Activated T-cell treated with anti-CD3 and anti-CD28 coated beads, Interleukin-2, amount 50 U/mL, for 4 hours (primary cell): ENCODE measurements around the gene LAYN. TPM values are rescaled to one million over a fixed set of nuclear protein-coding genes. Genes with fewer than 3 reads are reported as not detected.

ENCODE experiments used
- ATAC-seq, 2 donors: fragments of 200-7000 bp; cut with Tn5 transposase; one replicate each; pipeline ENCODE4 v1.10.0; 2021
- DNase-seq: peaks from one replicate; pipeline ENCODE4 v3.0.0-alpha.2; 2020
- H3K27me3 Mint-ChIP-seq: one replicate; pipeline ENCODE4 v1.8.0; 2021; ENCODE audit warnings: low read depth, mixed read lengths
- H3K36me3 Mint-ChIP-seq: one replicate; pipeline ENCODE4 v1.8.0; 2022; ENCODE audit warnings: mixed read lengths; ENCODE audit not compliant: insufficient read depth
- H3K4me1 Mint-ChIP-seq: one replicate; pipeline ENCODE4 v1.8.0; 2021; ENCODE audit warnings: low read depth, mixed read lengths
- H3K4me3 Mint-ChIP-seq: one replicate; pipeline ENCODE4 v1.8.0; 2021; ENCODE audit warnings: mild to moderate bottlenecking, moderate library complexity, mixed read lengths
- H3K9me3 Mint-ChIP-seq: one replicate; pipeline ENCODE4 v1.8.0; 2021; ENCODE audit warnings: mixed read lengths
- total RNA-seq, 3 donors: library from RNA; stranded (reverse); gene quantifications; one replicate each; pipeline ENCODE4 v1.2.1, GENCODE V29; 2021

Gene LAYN
- total RNA-seq, 3 donors from 2014 or later: 0.43 to 3.0 (median 1.7) TPM

DNA sequence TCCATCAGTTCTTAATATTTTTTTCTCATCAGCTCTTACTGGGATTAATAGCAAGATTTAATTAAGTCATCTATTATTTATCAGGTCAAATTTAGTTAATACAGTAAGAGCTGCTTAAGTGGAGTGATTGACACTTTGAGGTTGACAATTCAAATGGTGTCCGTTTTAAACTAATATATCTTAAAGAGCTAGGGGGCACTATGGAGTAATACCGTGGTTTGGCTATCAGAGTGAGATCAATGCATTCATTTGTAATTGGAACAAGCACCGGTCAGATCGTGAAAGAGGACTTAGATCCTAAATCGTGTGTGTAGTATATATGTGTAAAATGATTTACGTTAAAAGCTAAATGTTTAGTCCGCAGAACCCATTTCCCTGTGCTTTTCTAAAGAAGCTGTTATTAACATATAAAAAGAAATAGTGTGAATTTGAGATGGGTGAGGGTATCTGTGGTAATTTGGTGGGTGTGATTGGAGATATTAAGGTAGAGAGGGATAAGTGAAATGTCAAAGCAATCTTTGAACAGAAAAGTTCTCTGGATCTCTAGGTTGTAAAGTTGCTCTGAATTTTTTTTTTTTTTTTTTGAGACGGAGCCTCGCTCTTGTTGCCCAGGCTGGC is 64.0 kb downstream of the LAYN start:
- ATAC-seq: no peak
- no peaks in the 10 kb centered on the region for H3K36me3 Mint-ChIP-seq
- H3K4me3 Mint-ChIP-seq: peak overlapping the region; percentile 92
- H3K9me3 Mint-ChIP-seq: no peaks in the 10 kb centered on the region
- no peak for DNase-seq
- H3K27me3 Mint-ChIP-seq: no peaks in the 10 kb centered on the region
- peaks cover 26% of the 10 kb centered on the region for H3K4me1 Mint-ChIP-seq

DNA sequence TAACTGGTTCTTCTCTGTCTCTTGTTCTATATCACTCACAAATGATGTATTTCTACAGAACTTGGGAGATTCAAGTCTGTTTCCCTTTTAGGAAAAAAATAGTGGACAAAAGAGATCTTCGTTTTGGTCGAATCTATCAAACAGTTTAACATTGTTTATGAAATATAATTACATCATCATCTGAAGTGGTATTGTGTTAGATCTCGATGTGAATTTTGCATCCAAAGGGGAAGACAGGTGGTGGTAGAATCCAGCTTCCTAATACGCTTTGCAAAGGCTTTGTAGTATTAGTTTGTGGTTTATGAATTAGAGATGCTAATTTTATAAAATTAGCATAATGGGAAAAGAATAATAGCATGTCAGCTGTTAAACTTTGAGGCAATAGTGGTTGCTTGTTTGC is 65.2 kb downstream of the LAYN start:
- no peaks in the 10 kb centered on the region for H3K9me3 Mint-ChIP-seq
- no peak for DNase-seq
- peaks cover 26% of the 10 kb centered on the region for H3K4me1 Mint-ChIP-seq
- no peaks in the 10 kb centered on the region for H3K27me3 Mint-ChIP-seq
- no peak overlapping the region for H3K4me3 Mint-ChIP-seq
- no peaks in the 10 kb centered on the region for H3K36me3 Mint-ChIP-seq
- no peak for ATAC-seq

DNA sequence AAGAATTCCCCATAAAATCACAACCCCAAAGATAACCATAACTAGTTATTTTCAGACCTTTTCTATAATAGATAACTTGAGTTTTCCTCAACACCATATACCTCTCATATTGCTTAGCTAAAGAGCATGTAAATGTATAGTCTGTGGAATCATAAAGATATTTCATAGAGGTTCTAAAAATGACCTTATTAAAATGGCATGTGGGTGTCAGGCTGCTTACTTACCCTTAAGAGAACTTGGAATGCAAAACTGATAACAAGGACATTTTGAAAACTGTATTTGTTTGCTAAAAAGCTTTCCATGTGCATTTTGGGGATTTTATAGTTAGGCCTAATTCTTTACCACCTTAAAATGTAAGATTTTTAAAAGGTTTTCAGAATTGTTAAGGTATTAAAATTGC is 66.5 kb downstream of the LAYN start:
- ATAC-seq: no peak
- Mint-ChIP-seq H3K27me3 (no peaks in the 10 kb centered on the region), H3K9me3 (no peaks in the 10 kb centered on the region)

DNA sequence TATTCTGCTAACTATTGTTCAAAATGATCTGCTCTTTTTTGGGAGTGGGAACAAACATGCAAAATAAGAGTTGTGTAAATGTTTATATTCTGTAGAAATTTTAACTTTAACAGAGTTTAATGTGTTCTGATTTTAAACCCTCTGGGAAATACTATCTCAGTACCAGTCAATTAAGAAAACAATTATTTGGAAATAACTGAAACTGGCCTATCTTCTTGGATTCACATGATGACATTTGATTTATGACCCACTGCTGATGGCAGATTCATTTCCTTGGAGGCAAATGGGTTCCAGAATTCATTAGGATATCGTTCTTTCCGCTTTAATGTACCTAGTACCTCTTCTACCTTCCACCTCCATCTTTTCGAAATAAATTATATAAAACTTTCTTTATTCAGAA is 67.2 kb downstream of the LAYN start:
- no peak for DNase-seq
- H3K4me3 Mint-ChIP-seq: no peak overlapping the region
- no peaks in the 10 kb centered on the region for H3K9me3 Mint-ChIP-seq
- H3K4me1 Mint-ChIP-seq: peaks cover 20% of the 10 kb centered on the region
- no peaks in the 10 kb centered on the region for H3K27me3 Mint-ChIP-seq
- H3K36me3 Mint-ChIP-seq: no peaks in the 10 kb centered on the region
- no peak for ATAC-seq

More for the DNA sequence above, 66.5 kb downstream of the LAYN start:
- Mint-ChIP-seq H3K4me3 (no peak overlapping the region), H3K36me3 (no peaks in the 10 kb centered on the region), H3K4me1 (peaks cover 20% of the 10 kb centered on the region)
- no peak for DNase-seq

Other genes with a start within 250 kb of the LAYN start
- not detected for gene POU2AF3, start 242.2 kb upstream of the LAYN start, total RNA-seq
- gene POU2AF1, start 161.4 kb upstream of the LAYN start, total RNA-seq: 10 to 100 TPM in 1 of 3 donors, 1 to 10 TPM in 2; 4.3 to 10.8 (median 7.5) TPM
- gene BTG4, start 28.3 kb upstream of the LAYN start, total RNA-seq: under 1 TPM in 1 of 3 donors, not detected in 2; 0.43 TPM
- not detected for gene HOATZ, start 25.9 kb upstream of the LAYN start, total RNA-seq
- 1 to 10 TPM; 5.9 to 8.3 (median 6.7) TPM for gene SIK2, start 61.7 kb downstream of the LAYN start, total RNA-seq
- 10 to 100 TPM; 57.3 to 66.8 (median 59.0) TPM for gene PPP2R1B, start 225.7 kb downstream of the LAYN start, total RNA-seq